HEK293 (cell line): Measurements from ENCODE around the gene GPATCH11.

Source experiments
- CTCF ChIP-seq: fragments of 450-650 bp; formaldehyde crosslinking; IDR thresholded peaks from 2 replicates; pipeline ENCODE4 v1.5.1; 2016; ENCODE audit warnings: missing biosample characterization, missing genetic modification characterization
- HOXA7 ChIP-seq: sonication (generic); formaldehyde crosslinking; IDR thresholded peaks from 2 replicates; pipeline ENCODE4 v1.8.1; 2022; ENCODE audit warnings: missing genetic modification reagents, borderline replicate concordance
- KLF1 ChIP-seq: fragments of 450-650 bp; formaldehyde crosslinking; IDR thresholded peaks from 2 replicates; pipeline ENCODE4 v1.5.1; 2016; ENCODE audit warnings: missing biosample characterization, missing genetic modification characterization
- MYNN ChIP-seq: fragments of 450-650 bp; formaldehyde crosslinking; IDR thresholded peaks from 2 replicates; pipeline ENCODE4 v1.5.1; 2016; ENCODE audit warnings: missing biosample characterization, missing genetic modification characterization, borderline replicate concordance
- ZNF138 ChIP-seq: fragments of 450-650 bp; formaldehyde crosslinking; IDR thresholded peaks from 2 replicates; pipeline ENCODE4 v1.5.1; 2016; ENCODE audit warnings: missing biosample characterization, missing genetic modification characterization, borderline replicate concordance
- ZNF214 ChIP-seq: fragments of 450-650 bp; formaldehyde crosslinking; IDR thresholded peaks from 2 replicates; pipeline ENCODE4 v1.5.1; 2017; ENCODE audit warnings: missing biosample characterization, mild to moderate bottlenecking, missing genetic modification characterization, borderline replicate concordance
- ZNF239 ChIP-seq: fragments of 450-650 bp; formaldehyde crosslinking; IDR thresholded peaks from 2 replicates; pipeline ENCODE4 v1.5.1; 2016; ENCODE audit warnings: missing biosample characterization, missing genetic modification characterization
- ZNF48 ChIP-seq: fragments of 450-650 bp; formaldehyde crosslinking; IDR thresholded peaks from 2 replicates; pipeline ENCODE4 v1.5.1; 2016; ENCODE audit warnings: missing biosample characterization, missing genetic modification characterization
- ZNF629 ChIP-seq: fragments of 450-650 bp; formaldehyde crosslinking; IDR thresholded peaks from 2 replicates; pipeline ENCODE4 v1.5.1; 2017; ENCODE audit warnings: missing biosample characterization, missing genetic modification characterization

- TF ChIP-seq ZNF239 (tag by site-specific recombination) (no peak), ZNF629 (tag by site-specific recombination) (0 out of 2 replicates have a peak, but pooled peaks have one; percentile 49), CTCF (tag by site-specific recombination) (peak; percentile 20; the same call in 1 of the 2 replicates), KLF1 (tag by site-specific recombination) (no peak), ZNF138 (tag by site-specific recombination) (no peak), ZNF48 (tag by site-specific recombination) (no peak), HOXA7 (no peak), MYNN (tag by site-specific recombination) (no peak), ZNF214 (tag by site-specific recombination) (no peak)
These were observed at the start of gene GPATCH11, which contains the start of gene HEATR5B for GRCh38 chr2:37083873-37084794.
